Measurements from ENCODE around the gene KREMEN1.

KREMEN1 gene

DNA sequence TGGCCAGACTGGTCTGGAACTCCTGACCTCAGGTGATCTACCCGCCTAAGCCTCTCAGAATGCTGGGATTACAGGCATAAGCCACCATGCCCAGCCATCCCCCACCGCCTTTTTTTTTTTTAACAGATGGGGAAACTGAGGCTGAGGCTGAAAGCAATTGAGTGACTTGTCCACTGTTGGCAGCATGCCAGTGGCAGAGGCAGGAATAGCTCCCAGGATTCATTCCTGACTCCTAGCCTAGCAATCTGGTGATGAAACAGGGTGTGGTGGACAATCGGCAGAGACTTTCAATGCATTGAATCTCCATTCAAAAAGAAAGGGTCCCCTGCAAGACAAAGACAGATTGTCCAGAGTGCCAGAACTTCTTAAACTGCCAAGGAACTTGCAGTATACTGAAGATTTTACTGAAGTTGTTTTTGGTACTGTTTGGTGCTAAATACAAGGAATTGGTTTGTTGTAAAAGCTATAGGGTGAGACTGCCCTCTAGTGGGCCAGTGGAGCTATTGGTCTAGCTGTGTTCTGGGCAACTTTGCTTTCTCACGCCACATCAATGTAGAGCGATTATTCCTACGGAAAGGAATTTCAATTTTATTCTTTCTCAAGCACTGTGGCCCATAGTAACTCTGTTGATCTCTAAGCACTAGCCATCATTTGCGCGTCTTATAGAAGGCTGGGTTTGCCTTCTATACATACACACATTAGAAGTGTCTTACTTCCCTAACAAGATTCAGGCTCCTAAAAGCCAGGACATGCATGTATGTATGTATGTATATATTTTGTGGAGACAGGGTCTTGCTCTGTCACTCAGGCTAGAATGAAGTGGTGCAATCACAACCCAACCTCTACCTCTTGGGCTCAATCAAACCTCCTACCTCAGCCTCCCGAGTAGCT is 32.2 kb upstream of the KREMEN1 start:
- peak; percentile 67 for ATAC-seq
- peaks cover 8% of the 10 kb centered on the region for H3K27me3 Mint-ChIP-seq
- no peak overlapping the region for H3K27ac Mint-ChIP-seq
- no peak overlapping the region for H3K4me3 Mint-ChIP-seq
- H3K4me1 Mint-ChIP-seq = no peaks in the 10 kb centered on the region
- H3K9me3 Mint-ChIP-seq = no peaks in the 10 kb centered on the region
- H3K36me3 Mint-ChIP-seq = no peaks in the 10 kb centered on the region

DNA sequence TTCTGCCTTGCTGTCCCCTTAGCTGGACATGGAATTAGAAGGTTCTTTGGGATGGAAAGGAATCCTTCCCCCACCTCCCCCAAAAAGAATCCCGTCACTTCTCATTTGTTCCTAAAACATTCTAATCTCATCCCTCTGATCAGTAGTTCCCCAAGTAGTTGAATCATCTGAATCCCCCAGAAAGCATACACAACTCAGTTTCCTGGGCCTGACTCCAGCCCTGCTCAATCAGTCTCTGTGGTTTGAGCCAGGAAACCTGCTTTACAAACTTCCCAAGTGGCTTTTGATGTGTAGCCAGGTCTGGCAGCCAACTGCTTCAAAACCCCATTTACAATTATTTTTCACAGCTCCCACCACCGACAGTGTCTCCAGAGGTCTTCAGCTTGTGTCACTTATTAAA is 31.4 kb upstream of the KREMEN1 start:
- no peak for ATAC-seq
- Mint-ChIP-seq H3K4me1 (no peaks in the 10 kb centered on the region), H3K4me3 (no peak overlapping the region), H3K9me3 (no peaks in the 10 kb centered on the region), H3K27ac (no peak overlapping the region), H3K27me3 (peaks cover 8% of the 10 kb centered on the region), H3K36me3 (no peaks in the 10 kb centered on the region)

DNA sequence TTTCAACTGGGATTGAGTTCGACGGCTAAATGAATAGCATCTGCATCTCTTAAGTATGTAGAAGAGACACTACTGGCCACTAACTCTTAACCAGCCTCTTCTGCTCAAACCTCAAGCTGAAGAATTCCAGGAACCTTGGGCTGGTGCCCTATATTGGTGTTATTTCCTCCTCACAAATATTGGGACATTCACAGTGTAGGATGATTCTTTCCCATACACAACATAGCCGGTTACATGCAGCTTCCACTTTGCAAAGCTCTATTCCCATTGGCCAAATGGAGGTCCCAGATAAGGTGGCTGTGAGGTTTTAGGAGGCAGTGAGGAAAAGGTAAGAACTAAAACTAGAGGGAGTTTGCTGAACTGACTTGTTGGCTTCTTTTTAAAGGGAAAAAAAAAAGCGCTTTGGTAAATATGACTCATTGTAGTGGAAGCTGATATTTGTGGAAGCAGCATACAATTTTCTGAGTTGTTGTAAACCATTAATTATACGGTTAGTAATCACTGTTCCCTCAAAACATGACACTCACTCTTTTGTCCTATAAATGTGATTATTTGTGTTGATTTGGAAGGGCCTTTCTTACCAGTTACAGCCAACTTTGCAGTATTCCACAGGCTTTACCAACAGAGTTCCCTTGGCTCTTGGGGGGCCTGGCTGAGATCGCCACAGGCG is 28.8 kb upstream of the KREMEN1 start:
- Mint-ChIP-seq H3K4me1 (no peaks in the 10 kb centered on the region), H3K4me3 (no peak overlapping the region), H3K27me3 (peaks cover 8% of the 10 kb centered on the region), H3K9me3 (no peaks in the 10 kb centered on the region), H3K36me3 (no peaks in the 10 kb centered on the region), H3K27ac (no peak overlapping the region)
- no peak for ATAC-seq

DNA sequence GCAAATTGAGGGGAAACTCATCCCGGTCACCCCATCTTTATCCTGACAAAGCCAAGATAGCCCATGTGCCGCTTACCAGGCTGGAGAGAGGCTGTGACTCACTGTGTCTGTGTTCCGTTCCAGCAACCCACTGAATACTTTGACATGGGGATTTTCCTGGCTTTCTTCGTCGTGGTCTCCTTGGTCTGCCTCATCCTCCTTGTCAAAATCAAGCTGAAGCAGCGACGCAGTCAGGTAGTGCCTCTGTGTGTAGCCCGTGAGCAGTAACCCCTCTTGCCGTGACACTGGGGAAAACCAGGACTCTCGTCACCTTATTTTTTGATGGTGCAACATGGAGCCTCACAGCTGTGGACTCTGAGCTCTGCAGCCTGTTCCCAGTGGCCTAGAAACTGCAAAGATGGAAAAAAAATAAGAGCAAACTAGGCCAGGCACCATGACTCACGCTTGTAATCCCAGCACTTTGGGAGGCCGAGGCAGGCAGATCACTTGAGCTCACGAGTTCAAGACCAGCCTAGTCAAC is 28.1 kb upstream of the KREMEN1 start:
- Mint-ChIP-seq H3K4me1 (no peaks in the 10 kb centered on the region), H3K36me3 (peaks cover 4% of the 10 kb centered on the region), H3K27ac (no peak overlapping the region), H3K4me3 (no peak overlapping the region), H3K9me3 (no peaks in the 10 kb centered on the region), H3K27me3 (peaks cover 8% of the 10 kb centered on the region)
- ATAC-seq = no peak

DNA sequence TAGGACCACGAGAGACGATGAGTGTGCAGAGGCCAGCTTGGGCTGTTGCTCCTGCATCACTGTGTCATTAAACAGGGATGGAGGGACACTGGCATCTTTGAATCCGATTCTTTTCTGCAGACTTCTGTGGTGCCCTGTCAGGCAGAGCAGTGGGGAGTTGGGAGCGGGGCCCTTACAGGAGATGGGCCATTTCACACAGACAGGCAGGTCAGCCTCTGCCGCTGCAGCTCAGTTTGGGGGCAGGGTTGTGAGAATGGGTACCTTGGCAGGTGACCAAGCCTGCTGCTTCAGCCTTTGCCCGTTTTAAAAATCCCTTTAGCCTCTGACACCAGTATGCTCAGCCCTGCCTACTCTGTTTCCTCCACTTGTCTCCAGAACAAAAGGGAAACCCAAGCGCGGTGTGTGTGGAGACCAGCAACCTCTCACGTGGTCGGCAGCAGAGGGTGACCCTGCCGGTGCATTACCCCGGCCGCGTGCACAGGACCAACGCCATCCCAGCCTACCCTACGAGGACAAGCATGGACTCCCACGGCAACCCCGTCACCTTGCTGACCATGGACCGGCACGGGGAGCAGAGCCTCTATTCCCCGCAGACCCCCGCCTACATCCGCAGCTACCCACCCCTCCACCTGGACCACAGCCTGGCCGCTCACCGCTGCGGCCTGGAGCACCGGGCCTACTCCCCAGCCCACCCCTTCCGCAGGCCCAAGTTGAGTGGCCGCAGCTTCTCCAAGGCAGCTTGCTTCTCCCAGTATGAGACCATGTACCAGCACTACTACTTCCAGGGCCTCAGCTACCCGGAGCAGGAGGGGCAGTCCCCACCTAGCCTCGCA is 23.8 kb upstream of the KREMEN1 start:
- peaks cover 5% of the 10 kb centered on the region for H3K36me3 Mint-ChIP-seq

DNA sequence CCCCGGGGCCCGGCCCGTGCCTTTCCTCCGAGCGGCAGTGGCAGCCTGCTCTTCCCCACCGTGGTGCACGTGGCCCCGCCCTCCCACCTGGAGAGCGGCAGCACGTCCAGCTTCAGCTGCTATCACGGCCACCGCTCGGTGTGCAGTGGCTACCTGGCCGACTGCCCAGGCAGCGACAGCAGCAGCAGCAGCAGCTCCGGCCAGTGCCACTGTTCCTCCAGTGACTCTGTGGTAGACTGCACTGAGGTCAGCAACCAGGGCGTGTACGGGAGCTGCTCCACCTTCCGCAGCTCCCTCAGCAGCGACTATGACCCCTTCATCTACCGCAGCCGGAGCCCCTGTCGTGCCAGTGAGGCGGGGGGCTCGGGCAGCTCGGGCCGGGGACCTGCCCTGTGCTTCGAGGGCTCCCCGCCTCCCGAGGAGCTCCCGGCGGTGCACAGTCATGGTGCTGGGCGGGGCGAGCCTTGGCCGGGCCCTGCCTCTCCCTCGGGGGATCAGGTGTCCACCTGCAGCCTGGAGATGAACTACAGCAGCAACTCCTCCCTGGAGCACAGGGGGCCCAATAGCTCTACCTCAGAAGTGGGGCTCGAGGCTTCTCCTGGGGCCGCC is 23.1 kb upstream of the KREMEN1 start:
- Mint-ChIP-seq H3K9me3 (no peaks in the 10 kb centered on the region), H3K27ac (no peak overlapping the region), H3K4me1 (no peaks in the 10 kb centered on the region), H3K27me3 (no peaks in the 10 kb centered on the region), H3K36me3 (peaks cover 5% of the 10 kb centered on the region), H3K4me3 (no peak overlapping the region)
- ATAC-seq = no peak

More for the DNA sequence above, 23.8 kb upstream of the KREMEN1 start:
- ATAC-seq = no peak
- no peaks in the 10 kb centered on the region for H3K4me1 Mint-ChIP-seq
- no peaks in the 10 kb centered on the region for H3K9me3 Mint-ChIP-seq
- H3K27ac Mint-ChIP-seq = no peak overlapping the region
- no peak overlapping the region for H3K4me3 Mint-ChIP-seq
- no peaks in the 10 kb centered on the region for H3K27me3 Mint-ChIP-seq

DNA sequence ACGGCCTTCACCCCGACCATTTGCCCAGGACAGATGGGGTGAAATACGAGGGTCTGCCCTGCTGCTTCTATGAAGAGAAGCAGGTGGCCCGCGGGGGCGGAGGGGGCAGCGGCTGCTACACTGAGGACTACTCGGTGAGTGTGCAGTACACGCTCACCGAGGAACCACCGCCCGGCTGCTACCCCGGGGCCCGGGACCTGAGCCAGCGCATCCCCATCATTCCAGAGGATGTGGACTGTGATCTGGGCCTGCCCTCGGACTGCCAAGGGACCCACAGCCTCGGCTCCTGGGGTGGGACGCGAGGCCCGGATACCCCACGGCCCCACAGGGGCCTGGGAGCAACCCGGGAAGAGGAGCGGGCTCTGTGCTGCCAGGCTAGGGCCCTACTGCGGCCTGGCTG is 22.4 kb upstream of the KREMEN1 start:
- no peaks in the 10 kb centered on the region for H3K9me3 Mint-ChIP-seq
- peaks cover 5% of the 10 kb centered on the region for H3K36me3 Mint-ChIP-seq
- H3K27ac Mint-ChIP-seq = no peak overlapping the region
- H3K4me1 Mint-ChIP-seq = no peaks in the 10 kb centered on the region
- no peaks in the 10 kb centered on the region for H3K27me3 Mint-ChIP-seq
- H3K4me3 Mint-ChIP-seq = no peak overlapping the region
- no peak for ATAC-seq

DNA sequence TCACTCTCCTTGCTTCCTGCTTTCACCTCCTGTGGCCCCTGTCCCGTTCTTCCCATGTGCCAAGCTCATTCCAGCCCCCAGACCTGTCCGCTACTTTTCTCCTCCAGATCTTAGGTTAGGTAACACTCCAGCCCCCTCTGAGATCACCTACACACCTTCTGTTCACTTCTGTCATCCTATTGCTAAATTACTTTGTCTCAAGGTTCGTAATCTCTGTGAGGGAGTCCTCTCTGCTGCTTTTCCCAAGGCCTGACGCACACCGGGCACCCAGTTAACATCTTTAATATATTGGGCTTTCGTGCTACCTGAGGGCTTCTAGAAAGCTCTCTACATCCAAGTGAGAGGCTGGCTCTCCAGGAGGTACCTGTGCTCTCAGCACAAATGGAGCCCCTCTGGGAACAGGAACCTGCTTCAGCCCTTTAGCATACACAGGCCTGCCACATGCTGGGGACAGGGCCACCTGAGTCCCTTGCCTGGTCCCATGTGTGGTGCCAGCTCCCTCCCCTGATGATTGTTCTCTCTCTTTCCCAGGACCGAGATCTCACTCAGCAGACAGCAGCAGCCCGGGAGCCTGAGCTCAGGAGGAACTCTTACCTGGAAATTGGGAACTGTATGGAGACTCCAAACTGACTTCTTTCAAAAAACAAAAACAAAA is 19.7 kb upstream of the KREMEN1 start:
- no peak overlapping the region for H3K27ac Mint-ChIP-seq
- ATAC-seq = no peak
- no peaks in the 10 kb centered on the region for H3K27me3 Mint-ChIP-seq
- no peaks in the 10 kb centered on the region for H3K4me1 Mint-ChIP-seq
- no peaks in the 10 kb centered on the region for H3K9me3 Mint-ChIP-seq
- no peak overlapping the region for H3K4me3 Mint-ChIP-seq
- peaks cover 5% of the 10 kb centered on the region for H3K36me3 Mint-ChIP-seq

DNA sequence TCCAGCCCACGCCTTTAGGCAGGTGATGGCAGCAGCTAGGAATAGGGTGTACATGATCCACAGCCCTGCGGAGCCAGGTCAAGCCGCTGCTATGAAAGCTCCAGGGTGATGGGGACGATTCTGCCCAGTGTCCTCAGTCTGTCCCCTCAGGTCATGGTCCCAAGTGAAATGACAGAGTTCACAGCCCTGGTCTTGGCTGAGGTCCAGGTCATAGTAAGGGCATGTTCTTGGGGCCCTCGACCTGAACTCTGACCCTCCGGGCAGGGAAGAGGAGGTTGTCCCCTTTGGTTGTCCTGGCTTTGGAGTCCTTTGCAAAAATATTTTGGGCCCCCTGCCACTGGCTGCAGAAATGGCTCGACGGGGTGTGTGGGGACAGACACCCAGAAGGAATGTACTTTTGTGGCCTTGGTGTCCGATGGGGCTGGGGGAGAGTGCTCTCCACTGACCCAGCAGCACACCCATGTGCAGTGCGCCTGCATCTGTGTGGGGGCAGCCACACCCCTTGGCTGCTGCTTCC is 18.5 kb upstream of the KREMEN1 start:
- H3K27me3 Mint-ChIP-seq = peaks cover under 1% of the 10 kb centered on the region
- H3K9me3 Mint-ChIP-seq = no peaks in the 10 kb centered on the region
- H3K36me3 Mint-ChIP-seq = peaks cover 5% of the 10 kb centered on the region
- H3K4me1 Mint-ChIP-seq = no peaks in the 10 kb centered on the region
- peak; percentile 10 for ATAC-seq
- no peak overlapping the region for H3K27ac Mint-ChIP-seq
- H3K4me3 Mint-ChIP-seq = no peak overlapping the region

DNA sequence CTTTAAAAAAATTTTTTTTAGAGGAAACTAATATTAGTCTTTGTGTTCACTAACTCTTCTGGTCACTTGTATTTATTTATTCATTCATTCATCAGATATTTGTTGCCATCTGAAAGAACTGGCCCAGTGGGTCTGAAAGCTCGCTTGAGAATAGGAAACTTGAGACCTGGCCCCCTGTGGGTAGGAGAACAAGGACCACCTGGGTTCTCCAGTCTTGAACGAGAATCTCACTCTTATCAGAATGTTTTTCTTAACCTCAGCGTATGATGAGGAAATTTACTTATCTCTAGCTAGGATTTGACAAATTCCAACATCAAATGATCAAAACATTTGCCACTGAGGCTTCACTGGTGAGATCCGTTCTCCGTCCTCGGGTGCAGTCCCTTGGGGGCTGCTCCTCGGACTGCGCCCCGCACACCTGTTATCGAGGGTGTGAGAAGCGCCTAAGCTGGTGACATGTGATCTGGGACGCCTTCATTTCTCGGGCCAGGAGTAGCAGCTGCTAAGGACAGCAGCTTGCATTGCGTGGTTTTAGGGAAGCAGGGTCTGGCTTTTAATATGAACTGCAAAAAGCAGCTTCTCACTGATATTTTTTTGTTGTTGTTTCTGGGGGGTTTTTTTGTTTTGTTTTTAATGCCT is 17.5 kb upstream of the KREMEN1 start:
- Mint-ChIP-seq H3K4me3 (no peak overlapping the region), H3K4me1 (no peaks in the 10 kb centered on the region), H3K36me3 (no peaks in the 10 kb centered on the region), H3K27ac (no peak overlapping the region), H3K9me3 (no peaks in the 10 kb centered on the region), H3K27me3 (peaks cover 10% of the 10 kb centered on the region)
- ATAC-seq = no peak

DNA sequence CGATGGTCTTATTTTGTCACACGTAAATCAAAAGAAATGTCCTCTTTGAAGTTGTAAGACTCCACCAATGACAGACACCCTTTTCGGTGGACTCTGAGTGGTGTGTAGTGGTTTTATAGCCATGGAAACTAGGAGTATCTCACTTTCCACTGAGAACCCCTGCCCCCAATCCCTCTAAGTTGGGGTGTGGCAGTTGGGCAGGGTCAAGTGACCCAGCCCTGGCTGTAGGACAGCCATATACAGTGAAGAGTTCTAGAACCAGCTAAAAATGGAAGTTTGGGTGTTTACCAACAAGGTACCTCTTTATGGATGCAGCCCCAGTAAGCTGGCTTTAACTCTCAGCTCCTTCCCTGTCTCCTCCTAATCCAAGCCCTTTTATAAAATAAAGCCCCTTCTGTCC is 16.4 kb upstream of the KREMEN1 start:
- Mint-ChIP-seq H3K36me3 (no peaks in the 10 kb centered on the region), H3K4me1 (no peaks in the 10 kb centered on the region), H3K27me3 (peaks cover 22% of the 10 kb centered on the region), H3K4me3 (no peak overlapping the region), H3K27ac (no peak overlapping the region), H3K9me3 (no peaks in the 10 kb centered on the region)
- no peak for ATAC-seq

DNA sequence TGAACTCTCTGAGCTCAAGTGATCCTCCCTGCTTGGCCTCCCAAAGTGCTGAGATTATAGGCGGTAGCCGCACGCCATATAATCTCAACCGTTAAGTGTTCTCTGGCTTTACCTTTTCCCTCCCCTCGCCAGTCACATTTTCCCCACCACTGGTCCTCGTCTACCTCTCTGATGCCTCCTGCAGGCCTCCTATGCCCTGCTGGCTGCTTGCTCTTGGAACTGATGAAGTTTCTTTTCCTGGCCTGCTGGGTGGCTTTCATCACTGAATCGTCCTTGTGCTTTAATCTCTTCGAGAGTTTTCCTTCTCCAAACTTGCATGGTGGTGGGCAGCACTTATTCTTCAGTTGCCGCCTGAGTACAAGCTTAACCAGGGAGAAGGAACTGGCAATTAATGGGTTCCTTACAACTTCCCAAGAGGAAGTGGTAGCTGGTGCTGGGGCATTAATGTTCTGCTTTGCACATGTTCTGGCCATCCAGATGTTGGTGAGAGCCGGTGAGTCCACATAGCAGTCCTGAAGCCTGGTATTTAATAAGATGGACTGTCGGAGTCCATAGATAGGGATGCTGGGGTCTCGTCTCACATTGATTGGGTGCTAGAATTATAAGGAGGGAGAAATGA is 12.5 kb upstream of the KREMEN1 start:
- H3K27me3 Mint-ChIP-seq = peaks cover 56% of the 10 kb centered on the region
- H3K4me3 Mint-ChIP-seq = no peak overlapping the region

DNA sequence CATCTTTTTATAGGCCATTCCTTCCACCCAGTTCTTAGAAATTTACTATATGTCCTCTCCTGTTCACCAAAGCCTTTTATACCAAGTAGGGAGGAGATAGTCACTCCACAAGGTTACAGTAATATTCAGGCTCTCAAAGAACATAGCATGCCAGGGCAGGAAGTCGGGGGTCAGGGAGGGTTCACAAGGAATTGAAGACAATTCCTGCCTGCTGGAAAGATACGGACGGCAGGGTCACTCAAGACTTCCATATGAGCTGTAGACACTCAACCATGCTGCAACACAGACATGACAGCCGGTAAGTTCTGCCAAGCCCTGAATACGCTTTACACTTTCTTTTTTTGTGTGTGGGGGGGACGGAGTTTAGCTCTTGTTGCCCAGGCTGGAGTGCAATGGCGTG is 11.9 kb upstream of the KREMEN1 start:
- Mint-ChIP-seq H3K27me3 (peaks cover 61% of the 10 kb centered on the region), H3K27ac (no peak overlapping the region), H3K36me3 (no peaks in the 10 kb centered on the region), H3K4me1 (peaks cover 4% of the 10 kb centered on the region), H3K4me3 (no peak overlapping the region), H3K9me3 (no peaks in the 10 kb centered on the region)
- no peak for ATAC-seq

More for the DNA sequence above, 12.5 kb upstream of the KREMEN1 start:
- no peak for ATAC-seq
- Mint-ChIP-seq H3K27ac (no peak overlapping the region), H3K36me3 (no peaks in the 10 kb centered on the region), H3K4me1 (no peaks in the 10 kb centered on the region), H3K9me3 (no peaks in the 10 kb centered on the region)

Data from stimulated activated memory B cell treated with anti-CD40 and anti-IgM and Interleukin-4, amounts not matched to agents 10 μg/mL and 1 μg/mL and 100 μg/mL, for 72 hours (primary cell).